ENCODE results near the gene NDFIP2.

The NDFIP2 gene

DNA sequence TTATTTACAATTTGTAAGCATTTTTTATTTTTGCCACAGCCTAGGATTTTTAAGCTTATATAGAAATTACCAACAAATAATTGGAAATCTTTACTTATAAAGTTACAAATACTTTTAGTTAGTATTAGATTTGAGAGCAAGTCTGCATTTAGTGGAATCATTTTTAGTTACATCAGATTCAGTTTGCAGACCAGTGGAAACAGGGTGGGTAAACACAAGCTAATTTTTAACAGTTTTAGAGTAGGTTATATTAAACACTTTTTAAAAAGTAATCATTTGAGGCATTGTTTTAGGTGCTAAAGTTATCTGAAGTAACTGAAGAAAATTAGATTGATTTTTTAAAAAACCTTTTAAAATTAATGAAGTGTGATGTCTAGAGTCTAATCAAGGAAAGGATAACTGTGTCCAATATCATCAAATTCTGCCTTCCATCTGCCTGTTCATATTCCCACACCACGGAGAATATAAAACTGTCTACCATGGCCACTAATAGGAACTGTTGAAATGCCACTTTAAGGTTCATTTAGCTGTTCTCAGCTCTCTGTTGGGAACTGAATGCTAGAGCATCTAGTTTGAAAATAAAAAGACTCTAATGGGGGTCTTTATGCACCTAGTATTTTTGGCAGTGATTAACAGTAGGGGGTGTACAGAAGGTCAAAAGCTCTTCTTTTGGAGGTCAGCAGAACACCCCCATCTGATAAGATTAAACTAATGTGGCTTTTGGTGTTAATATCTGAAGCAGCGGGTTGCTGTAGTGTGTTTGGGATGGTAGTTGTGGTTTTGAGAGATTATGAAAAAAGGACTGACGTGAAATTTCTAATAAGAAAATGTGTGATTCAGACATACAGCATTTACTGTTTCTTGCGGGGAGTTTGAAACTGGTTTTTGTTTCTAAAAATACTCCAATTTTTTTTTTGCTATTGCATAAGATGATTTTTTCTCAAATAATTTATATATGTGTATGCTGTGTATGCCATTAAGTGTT lies 66.5 kb downstream of the NDFIP2 start:
- no peak for DNase-seq (ENCODE audit: low spot score)
- TF ChIP-seq, protein P1, sequence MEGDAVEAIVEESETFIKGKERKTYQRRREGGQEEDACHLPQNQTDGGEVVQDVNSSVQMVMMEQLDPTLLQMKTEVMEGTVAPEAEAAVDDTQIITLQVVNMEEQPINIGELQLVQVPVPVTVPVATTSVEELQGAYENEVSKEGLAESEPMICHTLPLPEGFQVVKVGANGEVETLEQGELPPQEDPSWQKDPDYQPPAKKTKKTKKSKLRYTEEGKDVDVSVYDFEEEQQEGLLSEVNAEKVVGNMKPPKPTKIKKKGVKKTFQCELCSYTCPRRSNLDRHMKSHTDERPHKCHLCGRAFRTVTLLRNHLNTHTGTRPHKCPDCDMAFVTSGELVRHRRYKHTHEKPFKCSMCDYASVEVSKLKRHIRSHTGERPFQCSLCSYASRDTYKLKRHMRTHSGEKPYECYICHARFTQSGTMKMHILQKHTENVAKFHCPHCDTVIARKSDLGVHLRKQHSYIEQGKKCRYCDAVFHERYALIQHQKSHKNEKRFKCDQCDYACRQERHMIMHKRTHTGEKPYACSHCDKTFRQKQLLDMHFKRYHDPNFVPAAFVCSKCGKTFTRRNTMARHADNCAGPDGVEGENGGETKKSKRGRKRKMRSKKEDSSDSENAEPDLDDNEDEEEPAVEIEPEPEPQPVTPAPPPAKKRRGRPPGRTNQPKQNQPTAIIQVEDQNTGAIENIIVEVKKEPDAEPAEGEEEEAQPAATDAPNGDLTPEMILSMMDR (IDR thresholded peaks at IDR 0.05; ENCODE audit: extremely low read depth, missing control alignments): no peak

DNA sequence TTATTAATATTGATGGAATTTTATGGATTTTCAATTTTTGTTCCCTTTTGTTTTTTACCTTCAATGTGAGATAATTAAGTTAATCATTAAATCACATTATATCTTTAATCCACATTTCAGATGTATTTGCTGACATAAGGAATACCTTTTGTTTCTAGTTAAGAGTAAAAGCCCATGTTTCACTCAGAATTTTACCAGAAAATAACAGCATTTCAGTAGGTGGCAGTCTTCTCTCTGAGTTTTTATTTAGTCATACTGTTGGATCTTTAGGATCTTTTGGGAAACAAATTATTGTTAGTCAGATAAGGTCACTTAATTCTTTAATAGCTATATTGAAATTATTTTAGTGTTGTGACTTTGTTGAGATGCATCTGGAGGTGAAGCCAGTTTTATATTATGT lies 67.9 kb downstream of the NDFIP2 start:
- no peak for DNase-seq (ENCODE audit: low spot score)
- TF ChIP-seq, protein P1 (IDR thresholded peaks at IDR 0.05; ENCODE audit: extremely low read depth, missing control alignments): no peak

DNA sequence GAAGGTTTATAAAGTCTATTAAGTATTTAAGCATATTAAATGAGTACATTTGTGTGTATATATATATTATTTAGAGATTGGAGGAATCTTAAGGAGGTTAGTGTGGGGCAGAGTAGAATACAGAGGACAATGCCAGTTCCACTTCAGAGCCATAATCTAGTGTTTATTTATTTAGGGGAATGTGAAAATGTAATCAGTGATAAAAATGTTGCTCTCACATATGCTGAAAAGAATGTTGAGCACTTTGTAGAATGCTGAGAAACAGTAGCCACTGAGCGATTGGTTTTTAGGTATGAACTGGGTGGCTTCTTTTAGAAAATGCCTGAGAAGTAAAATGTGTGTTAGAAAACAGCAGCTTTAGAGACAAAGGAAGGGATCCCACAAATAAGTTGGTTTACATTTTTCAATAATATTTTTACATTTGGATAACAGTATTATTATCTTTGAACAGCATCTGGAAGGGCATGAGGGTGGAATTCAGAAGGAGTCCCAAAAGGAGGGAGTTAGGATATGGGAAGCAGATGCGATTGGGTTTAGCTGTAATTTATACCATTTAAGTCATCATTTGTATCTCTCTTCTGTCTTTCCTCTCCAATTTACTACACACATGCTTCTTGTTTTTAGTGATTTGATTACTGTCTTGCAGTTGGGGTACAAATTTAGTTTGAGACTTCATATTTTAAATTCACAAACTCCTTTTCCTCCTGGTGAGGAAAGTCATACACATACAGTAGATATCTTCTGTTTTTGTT lies 68.6 kb downstream of the NDFIP2 start:
- TF ChIP-seq, protein P1 (IDR thresholded peaks at IDR 0.05; ENCODE audit: extremely low read depth, missing control alignments): no peak
- DNase-seq (ENCODE audit: low spot score): no peak

DNA sequence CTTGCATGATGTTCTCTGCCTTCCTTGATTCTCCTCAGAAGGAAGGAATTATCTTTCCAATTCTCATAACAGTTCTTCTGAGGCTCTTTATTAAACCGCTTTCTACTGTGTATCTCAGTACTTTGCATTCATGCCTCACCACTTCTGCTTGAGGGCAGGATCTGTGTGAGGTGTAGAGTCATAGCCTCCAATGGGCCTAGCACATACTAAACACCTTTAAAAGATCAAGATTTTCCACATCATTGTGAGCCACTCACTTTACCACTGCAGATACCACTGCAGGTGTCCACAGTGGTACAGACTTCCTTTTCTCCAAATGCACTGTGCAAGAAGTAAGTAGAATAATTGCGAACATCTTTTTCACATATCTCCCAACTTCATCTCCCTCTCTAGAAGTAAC lies 76.7 kb downstream of the NDFIP2 start:
- TF ChIP-seq, protein P1 (IDR thresholded peaks at IDR 0.05; ENCODE audit: extremely low read depth, missing control alignments): no peak
- no peak for DNase-seq (ENCODE audit: low spot score)

DNA sequence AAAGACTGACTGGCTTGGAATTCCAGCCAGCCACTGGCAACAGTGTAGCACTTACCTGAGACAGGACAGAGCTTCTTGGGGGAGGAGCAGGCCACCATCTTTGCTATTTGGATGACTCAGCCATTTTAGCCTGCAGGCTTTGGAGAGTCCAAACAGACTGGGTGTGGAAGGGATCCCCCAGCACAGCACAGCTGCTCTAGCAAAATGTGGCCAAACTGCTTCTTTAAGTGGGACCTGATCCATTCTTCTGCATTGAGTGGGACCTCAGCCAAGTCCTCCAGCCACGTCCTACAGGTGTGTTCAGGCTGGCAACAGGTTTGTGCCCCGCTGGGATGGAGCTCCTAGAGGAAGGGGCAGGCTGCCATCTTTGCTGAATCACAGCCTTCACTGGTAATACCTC lies 80.0 kb downstream of the NDFIP2 start:
- TF ChIP-seq, protein P1 (IDR thresholded peaks at IDR 0.05; ENCODE audit: extremely low read depth, missing control alignments): no peak
- no peak for DNase-seq (ENCODE audit: low spot score)

DNA sequence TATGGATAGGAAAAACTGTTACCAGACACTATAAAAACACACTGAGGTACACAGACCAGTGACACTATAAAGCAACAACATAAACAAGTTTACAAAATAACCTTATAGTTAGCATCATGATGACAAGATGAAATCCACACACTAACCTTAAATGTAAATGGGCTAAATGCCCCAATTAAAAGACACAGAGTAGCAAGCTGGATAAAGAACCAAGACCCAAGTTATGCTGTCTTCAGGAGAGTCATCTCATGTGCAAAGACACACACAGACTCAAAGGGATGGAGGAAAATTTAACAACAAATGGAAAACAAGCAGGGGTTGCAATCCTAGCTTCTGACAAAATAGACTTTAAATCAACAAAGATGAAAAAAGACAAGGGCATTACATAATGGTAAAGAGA lies 81.6 kb downstream of the NDFIP2 start:
- TF ChIP-seq, protein P1 (IDR thresholded peaks at IDR 0.05; ENCODE audit: extremely low read depth, missing control alignments): no peak
- DNase-seq (ENCODE audit: low spot score): no peak

DNA sequence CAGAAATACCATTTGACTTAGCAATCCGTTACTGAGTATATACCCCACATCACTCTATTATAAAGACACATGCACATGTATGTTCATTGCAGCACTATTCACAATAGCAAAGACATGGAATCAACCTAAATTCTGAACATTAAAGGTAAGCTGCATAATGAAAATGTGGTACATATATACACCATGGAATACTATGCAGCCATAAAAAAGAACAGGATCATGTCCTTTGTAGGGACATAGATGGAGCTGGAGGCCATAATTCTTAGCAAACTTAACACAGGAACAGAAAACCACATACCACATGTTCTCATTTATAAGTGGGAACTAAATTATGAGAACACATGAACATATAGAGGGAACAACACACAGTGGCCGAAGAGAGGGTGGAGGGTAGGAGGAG lies 85.2 kb downstream of the NDFIP2 start:
- no peak for DNase-seq (ENCODE audit: low spot score)
- TF ChIP-seq, protein P1 (IDR thresholded peaks at IDR 0.05; ENCODE audit: extremely low read depth, missing control alignments): no peak

Data from GM20000 (cell line).